ENCODE data around the gene MGAT5B.
A peak's percentile ranks its signal among the peaks of the same experiment; 100 is the strongest.
"Not testable (repeated sequence)": the region's sequence is repeated elsewhere in the genome, so short reads cannot be mapped to it uniquely, and the experiment has no call there.

The MGAT5B gene

DNA sequence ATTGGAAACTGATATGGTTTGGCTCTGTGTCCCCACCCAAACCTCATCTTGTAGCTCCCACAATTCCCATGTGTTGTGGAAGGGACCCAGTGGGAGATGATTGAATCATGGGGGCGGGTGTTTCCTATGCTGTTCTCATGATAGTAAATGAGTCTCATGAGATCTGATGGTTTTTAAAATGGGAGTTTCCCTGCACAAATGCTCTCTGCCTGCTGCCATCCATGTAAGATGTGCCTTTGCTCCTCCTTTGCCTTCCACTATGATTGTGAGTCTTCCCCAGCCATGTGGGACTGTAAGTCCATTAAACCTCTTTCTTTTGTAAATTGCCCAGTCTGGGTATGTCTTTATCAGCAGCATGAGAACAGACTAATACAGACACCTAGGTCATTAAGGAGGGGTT is 109.8 kb downstream of the MGAT5B start:
- not testable (repeated sequence) for DNase-seq (ENCODE audit: low read depth in 3 of 3)

DNA sequence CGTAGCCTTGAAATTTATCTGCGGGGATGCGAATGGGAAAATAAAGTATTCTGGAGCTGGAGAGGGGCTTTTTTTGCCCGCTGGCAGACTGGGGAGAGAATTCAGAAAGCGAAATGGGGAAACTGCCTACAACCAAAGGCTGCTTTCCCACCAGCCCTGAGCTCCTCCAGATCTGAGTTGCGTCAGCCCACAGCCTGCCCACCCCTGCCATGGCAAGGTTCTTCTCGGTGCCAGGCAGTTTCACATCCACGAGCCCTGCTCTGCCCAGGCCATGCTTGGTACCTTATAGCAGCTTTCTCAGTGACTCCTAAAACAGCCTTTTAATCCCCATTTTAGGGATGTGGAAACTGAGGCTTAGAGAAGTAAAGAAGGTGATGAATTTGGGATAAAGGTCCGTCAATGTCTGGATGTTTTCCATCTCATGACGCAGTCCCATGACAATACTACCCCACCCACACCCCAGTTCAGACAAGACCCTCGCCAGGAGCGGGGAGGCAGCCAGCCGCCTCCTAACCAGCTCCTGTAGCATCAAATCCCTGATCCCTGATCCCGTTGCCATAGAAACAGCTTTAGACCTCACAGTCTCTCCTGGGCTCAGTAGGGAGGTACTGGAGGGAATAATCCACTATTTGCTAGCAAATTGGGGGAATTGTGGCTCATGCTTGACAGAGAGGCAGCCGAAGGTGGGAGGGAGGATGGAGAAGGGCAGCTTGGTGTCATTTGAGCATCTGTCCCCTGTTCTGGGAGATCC is 113.5 kb downstream of the MGAT5B start:
- DNase-seq (ENCODE audit: low read depth in 3 of 3): no peak

DNA sequence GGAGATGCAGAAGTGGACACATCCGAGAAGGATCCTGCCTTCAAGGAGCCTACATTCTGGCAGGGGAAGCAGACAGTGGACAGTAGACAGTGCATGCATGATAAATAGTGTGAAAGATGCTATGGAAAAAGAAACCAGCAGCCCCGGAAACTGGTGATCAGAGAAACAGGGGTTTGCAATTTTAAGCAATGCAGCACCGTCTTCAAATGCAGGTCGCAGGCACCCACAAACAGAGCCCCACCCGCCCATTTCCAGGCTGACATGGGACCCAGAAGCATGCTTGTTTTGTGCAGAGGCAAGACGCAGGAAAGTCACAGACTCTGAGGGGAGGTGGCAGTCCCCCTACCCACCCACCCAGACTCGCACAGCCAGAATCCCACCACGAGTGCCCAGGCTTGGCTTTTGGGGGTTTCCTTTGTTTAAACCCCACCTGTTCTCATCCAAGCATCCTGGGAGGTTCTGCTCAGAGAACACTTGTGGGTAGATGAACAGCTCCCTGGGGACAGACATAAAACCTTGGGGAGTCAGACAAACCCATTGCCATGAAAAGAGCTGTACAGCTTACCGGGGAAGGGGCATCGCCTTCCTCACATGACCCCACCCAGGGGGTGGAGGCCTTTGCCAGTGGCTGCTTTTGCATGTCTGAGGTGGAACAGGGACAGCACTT is 114.3 kb downstream of the MGAT5B start:
- no peak for DNase-seq (ENCODE audit: low read depth in 3 of 3)

DNA sequence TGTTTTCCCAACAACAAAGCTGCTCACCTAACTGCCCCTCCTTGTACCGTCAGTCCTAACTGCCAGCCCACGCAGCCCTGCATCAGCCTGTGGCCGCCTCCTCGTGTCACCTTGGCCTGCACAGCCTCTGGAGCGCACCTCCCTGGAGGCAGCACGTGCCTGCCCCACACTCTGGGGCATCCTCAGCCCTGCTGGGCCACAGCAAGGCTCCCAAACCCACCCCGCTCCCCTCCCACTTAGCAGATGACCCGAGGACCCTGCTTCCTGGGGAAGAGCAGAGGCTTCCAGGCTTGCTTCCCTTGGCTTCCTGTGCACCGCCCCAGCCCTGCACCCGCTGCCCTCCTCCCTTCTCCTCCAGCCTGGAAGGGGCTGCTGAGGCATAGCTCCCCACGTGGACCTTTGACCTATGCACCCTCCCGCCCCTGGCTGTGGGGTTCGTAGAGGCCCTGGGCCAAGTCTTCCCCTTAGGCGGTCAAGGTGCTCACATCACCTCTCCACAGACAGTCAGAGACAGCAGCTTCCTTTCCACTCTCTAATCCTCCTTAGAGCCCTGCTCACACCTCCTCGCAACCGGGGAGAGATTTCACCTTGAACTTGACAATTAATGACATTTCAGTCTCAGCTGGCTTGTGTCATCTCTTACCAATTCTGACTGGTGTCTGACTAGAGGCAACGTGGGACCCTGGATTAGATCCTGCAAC is 115.0 kb downstream of the MGAT5B start:
- DNase-seq (ENCODE audit: low read depth in 3 of 3): no peak

DNA sequence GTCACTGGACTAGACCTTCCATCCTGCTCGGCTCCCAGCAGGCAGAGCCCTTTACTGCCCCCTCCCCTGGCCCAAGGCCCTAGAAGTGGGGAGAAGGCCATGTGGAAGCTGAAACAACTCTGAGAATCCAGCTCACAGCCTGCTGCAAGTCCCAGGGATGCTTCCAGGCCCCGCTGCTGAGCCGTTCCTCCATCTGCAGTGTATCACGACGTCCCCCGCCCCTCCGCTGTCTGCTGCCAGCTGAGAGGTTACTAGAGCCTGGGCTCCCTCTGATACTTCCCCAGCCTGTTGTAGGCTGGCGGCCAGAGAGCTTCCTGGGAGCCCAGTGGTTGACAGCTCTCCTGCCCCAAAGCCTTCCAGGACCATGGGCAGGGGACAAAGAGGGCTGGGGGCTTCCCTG is 118.2 kb downstream of the MGAT5B start:
- no peak for DNase-seq (ENCODE audit: low read depth in 3 of 3)

DNA sequence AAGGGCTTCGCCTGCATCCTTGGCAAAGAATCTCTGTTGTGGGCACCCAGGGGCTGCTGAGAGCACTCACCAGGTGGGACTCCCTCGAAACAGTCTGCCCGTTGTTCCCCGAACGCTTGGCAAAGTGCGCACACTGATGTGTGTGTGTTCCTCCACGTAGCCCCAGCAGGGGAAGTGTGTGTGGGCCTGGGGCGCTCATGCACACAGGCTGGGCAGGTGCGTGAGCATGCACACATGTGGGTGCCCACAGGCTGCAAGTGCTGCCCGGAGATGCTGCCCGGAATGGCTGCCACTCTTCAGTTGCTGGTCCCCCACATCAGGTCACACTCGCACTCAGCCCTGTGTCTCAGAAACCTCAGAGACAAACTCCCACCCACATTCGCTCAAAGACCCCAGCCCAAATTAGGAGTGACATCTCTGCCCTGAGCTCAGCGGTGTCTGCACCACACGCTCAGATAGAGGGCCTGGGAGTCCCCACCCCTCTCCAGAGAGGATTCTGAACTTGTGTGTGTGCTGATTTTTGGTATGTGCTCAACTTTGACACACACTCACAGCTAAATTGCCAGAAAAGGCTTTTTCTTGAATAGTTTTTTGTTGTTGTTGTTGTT is 119.4 kb downstream of the MGAT5B start:
- DNase-seq (ENCODE audit: low read depth in 3 of 3): no peak

DNA sequence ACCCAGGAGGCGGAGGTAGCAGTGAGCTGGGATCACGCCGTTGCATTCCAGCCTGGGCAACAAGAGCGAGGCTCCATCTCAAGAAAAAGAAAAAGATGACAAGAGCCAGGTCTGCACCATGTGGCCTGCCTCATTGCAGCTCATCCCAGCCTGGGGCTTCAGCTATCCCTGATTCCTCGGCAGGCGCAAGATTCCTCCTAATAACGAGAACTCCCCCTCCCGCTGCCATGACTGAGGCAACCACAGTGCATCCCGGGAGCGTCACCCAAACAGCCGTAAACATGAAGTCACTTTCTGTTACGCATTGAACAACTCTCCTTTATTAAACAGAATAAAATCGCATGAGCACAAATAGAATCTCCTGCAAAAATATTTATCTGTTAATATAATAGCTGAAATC is 120.6 kb downstream of the MGAT5B start:
- DNase-seq (ENCODE audit: low read depth in 3 of 3): no peak

DNA sequence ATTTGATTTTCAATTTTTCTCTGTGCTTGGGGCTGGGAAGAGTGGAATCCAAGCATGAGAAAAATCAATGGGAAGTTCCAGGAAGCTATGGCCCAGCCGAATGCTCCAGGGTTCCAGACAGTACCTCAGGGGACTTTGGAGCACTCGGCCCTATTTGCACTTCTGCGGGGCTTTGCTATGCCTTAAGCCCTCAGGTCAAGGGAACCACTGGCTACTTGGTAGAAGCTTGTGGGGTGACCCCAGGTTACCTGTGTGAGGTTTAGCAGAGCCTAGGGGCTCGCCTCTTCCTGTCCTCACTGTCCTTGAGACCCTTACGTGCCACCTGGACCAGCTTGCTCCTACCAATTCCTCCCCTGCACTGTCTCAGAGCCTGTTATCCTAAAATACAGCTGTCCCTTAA is 121.3 kb downstream of the MGAT5B start:
- no peak for DNase-seq (ENCODE audit: low read depth in 3 of 3)

DNA sequence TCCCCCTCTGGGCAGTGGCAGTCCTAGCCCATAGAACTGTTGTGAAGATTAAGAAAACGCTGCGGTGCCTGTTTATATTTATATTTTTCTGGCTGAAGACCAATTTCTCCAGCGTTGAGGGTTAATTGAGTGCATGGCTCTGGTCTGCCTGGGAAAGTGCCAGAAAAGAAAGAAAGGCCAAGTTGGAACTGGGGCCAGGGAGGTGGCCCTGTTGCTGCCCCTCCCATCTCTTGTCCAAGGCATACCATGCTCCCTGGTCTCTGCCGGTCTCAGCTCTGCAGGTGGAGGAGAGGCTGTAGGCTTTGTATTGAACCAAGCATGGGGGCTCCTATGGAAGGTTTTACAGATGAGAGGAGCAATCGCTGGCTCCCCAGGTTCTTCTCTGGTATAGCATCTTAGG is 124.7 kb downstream of the MGAT5B start:
- no peak for DNase-seq (ENCODE audit: low read depth in 3 of 3)

DNA sequence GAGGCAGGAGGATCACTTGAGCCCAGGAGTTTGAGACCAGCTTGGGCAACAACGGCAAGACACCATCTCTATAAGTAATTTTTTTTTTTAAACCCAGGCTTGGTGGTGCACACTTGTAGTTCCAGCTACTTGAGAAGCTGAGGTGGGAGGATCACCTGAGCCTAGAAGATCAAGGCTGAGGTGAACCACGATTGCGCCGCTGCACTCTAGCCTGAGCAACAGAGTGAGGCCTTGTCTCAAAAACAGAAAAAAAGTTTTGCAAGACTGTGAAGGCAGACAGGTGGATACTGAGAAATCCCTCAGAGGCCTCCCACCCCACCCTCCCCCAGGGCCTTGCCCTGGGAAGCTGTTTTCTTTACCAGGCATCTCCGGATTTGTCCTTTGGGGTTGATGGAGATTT is 125.4 kb downstream of the MGAT5B start:
- no peak for DNase-seq (ENCODE audit: low read depth in 3 of 3)

DNA sequence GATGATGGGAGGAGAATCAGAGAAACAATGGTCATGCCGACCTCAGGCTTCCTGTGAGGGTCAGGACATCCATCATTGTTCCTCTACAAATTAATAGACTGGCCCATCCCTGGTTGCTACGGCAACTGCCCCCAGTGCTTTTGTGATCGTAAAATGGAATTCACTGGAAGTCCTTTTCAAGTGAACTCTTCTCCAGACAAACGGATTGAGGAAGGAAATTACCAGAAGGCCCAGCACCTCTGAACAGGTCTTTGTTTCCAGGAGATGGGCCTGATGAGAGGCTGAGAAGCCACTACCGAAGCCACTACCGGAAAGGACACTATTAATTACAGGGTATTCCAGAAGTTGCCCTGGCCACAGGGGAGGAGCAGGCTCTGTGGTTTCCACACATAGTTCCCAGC is 126.0 kb downstream of the MGAT5B start:
- no peak for DNase-seq (ENCODE audit: low read depth in 3 of 3)

DNA sequence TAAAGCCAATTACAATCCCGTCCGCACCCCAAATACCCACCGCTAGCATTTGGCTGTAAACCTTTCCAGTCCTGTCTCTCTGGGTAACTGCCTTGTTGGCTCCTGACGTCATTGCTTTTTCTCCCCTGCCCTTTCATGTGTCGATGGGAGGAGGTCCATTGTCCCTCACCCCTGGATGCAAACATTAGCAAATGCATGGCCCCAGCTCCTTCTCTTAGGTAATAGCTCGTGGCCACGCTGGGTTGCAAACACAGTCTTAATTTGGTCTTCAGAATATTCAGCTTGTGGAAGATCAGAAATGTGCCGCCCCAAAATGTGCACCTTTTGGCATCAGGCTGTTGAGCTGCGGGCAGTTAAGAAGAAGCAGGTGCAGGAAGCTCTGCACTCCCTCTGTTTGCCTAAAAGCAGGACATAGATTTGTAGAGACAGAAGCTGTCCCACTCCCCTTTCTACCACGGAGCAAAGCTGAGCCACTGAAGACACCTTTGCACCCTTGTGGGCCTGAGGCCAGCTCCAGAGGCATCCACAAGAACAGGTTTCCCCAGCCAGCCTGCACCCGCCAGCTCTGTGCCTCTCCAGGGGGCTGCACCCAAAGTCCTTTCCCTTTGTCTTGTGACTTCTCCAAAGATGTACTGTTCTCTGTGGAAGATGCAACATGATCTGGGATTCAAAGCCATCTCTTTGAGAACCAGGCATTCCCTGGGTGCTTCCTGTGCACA is 127.3 kb downstream of the MGAT5B start:
- DNase-seq (ENCODE audit: low read depth in 3 of 3): no peak

DNA sequence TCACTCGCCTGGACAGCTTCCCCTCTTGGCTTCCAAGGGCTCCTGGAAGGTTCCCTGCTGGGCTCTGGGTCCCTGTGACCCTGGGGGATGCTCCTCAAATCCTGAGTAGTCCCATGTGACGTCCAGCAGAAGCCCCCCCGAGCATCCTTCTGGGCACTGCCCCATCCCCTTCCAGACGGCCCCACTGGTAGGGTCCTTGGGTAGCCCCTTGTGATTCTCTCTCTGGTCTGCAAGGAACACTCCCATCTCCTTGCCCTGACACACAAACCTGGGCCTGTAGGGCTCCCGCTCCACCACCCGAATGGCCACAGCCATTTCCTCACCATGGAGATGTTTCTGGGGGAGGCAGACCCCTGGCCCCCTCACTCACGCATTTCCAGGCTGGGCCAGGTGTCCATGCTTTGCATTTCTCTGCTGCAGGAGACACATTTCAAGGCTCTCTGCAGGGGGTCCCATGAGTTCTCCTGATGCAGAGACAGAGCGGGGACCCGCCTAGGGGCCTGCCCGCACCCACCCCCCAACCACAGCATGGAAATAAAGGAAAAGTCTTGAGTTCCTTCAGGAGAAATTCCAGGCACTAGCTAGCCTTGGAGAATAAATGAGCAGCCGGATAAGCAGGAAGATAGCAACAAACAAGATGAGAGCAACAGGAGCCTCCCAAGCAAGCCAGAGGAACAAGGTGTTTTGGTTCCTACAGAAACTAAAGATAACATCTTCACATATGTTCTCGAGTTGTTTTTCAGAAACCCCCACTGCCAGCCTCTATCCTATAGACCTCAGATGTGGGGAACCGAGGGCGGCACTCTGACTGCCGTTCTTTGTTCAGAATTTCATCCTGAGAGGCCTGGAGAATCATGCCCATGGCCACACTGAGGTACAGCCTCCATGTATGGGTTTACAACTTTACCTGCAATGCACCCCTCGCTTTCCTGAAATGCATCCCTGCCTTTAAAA is 128.8 kb downstream of the MGAT5B start:
- DNase-seq (ENCODE audit: low read depth in 3 of 3): no peak

DNA sequence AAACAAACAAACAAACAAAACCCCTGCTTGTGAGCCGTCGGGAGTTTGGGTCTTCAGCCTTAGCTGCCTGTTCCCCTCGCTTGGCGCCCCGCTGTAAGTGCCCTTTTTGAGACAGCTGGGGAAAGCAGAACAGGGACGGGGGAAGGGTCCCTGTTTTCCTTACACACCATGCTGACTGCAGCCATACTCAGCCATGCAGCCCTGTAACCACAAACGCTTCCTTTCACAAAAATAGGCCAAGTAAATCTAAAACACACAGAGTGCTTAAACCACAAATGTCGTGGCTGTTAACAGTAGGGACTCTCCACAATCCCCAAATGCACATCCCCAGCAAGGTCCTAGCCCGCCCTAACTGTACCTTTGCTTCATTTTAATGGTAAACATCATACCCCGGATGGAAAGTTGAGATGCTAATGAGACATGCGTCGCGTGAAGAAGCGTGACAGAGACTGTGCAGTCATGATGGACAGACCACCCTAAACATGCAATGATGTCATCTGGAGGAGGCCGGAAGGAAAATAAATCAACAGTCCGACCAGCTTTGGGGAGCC is 129.9 kb downstream of the MGAT5B start:
- DNase-seq (ENCODE audit: low read depth in 3 of 3): peak in 2 of 3 donors; percentile 16 to 19

DNA sequence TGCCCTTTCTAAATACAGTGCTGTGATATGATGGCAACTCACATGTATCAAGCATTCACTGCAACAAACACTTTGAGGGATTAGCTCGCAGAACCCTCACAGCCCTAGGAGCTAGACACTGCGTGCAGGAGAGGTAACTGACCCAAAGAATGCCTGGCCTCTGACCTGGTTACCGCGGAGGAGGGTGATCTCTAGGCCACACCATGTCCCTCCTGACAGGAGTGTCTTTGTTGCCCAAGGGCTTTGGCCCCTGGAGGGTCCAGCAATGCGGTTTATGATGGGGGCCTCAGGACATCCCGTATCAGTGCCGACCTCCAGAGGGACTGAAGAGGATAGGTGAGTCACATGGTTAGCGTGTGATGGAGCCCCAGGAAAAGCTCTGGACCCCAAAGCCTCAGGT is 130.6 kb downstream of the MGAT5B start:
- no peak for DNase-seq (ENCODE audit: low read depth in 3 of 3)

All from stimulated activated CD4-positive, alpha-beta T cell treated with anti-CD3 and anti-CD28 coated beads, TNF-alpha, amount 100 ng/mL, for 48 hours (primary cell).